Lower lobe of right lung (tissue), 2 donors: Measurements from ENCODE around the gene PJA2. TPM values are rescaled to one million over a fixed set of nuclear protein-coding genes. Genes with fewer than 3 reads are reported as not detected.

ENCODE experiments used
- ATAC-seq, 2 donors: fragments of 200-7000 bp; cut with Tn5 transposase; one replicate each; pipeline ENCODE4 v1.9.1; 2020 to 2022; ENCODE audit warnings: mild to moderate bottlenecking in 2 of 2, moderate library complexity in 2 of 2
- DNase-seq: peaks from one replicate; pipeline ENCODE4 v3.0.0-alpha.2; 2020
- H3K27ac ChIP-seq: fragments of 200-600 bp; one replicate; pipeline ENCODE4 v1.8.0; 2022
- H3K27me3 ChIP-seq: fragments of 200-600 bp; one replicate; pipeline ENCODE4 v1.8.0; 2022; ENCODE audit warnings: low read depth
- H3K36me3 ChIP-seq: fragments of 200-600 bp; one replicate; pipeline ENCODE4 v1.8.0; 2022; ENCODE audit warnings: mild to moderate bottlenecking
- H3K4me1 ChIP-seq: fragments of 200-600 bp; one replicate; pipeline ENCODE4 v1.8.0; 2022
- H3K4me3 ChIP-seq: fragments of 200-600 bp; one replicate; pipeline ENCODE4 v1.8.0; 2022; ENCODE audit warnings: mild to moderate bottlenecking
- H3K9me3 ChIP-seq: fragments of 200-600 bp; one replicate; pipeline ENCODE4 v1.8.0; 2022
- intact Hi-C: fragments of 100-400 bp; cut with DNase I; formaldehyde crosslinking; loops from one replicate; pipeline ENCODE4 v1.11.0; 2022
- total RNA-seq: library from RNA; stranded (reverse); fragmentation: NEBNext Ultra II Directional; extraction: Animal tissue kit (Norgen Biotek cat#: 25700); gene quantifications from one replicate; pipeline ENCODE4 v1.2.1, GENCODE V29; 2021
- TF ChIP-seq, protein P1 (sequence below): fragments of 200-600 bp; IDR thresholded peaks from one replicate; pipeline ENCODE4 v1.8.0; 2022; ENCODE audit warnings: antibody characterized with exemption, mild to moderate bottlenecking
- donor health status: DM: no; HTN: yes; CAD: no; lungs with severe emphysema.

The PJA2 gene
- total RNA-seq, 1 donor from 2014 or later: 84.0 TPM

- TF ChIP-seq, protein P1, sequence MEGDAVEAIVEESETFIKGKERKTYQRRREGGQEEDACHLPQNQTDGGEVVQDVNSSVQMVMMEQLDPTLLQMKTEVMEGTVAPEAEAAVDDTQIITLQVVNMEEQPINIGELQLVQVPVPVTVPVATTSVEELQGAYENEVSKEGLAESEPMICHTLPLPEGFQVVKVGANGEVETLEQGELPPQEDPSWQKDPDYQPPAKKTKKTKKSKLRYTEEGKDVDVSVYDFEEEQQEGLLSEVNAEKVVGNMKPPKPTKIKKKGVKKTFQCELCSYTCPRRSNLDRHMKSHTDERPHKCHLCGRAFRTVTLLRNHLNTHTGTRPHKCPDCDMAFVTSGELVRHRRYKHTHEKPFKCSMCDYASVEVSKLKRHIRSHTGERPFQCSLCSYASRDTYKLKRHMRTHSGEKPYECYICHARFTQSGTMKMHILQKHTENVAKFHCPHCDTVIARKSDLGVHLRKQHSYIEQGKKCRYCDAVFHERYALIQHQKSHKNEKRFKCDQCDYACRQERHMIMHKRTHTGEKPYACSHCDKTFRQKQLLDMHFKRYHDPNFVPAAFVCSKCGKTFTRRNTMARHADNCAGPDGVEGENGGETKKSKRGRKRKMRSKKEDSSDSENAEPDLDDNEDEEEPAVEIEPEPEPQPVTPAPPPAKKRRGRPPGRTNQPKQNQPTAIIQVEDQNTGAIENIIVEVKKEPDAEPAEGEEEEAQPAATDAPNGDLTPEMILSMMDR: no peak
- Histone ChIP-seq H3K36me3 (peaks cover 51% of the 10 kb centered on the region), H3K4me1 (no peaks in the 10 kb centered on the region), H3K27ac (no peak overlapping the region), H3K9me3 (no peaks in the 10 kb centered on the region), H3K27me3 (no peaks in the 10 kb centered on the region), H3K4me3 (no peak overlapping the region)
- DNase-seq (no peak), ATAC-seq (peak in 1 of 2 donors; percentile 32)
- intact Hi-C loops: no loop called here
Measured at GRCh38 chr5:109354761-109355160, 55.0 kb downstream of the PJA2 start.

DNA sequence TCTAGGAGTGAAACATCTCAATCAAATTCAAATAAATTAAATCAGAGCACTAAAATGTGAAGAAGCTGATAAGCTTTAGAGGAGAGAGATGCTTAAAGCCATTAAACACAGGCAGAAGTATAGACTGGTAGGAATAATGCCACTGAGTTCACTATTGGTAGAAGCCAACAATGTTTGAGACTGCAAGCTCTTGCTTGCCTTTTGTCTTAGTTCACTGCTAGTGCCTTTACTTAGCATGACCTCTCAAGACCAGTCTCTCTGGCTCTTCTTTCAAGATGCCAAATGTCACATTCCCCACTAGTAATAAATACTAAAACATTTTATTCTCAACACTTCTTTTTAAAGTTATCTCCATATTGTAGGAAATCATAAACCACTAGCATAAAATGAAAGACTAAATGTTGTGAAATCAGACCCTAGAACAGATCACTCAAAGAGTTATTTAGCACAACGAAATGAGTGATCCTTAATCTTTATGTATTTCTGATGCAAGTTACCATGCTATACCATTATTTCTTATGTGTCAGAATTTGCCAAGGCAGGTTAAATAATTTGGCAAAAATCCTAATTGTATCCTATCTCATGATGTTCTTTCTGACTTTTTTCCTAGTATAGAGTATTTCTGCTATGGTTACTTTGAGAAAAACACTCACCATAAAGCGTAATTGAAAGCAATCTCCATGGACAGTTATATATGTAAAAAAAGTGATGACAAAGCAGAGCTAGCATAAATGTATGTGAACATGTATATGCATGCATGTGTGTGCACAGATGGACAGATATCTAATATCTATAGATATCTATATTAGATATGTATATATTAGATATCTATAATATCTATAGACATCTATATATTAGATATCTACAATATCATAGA lies 57.5 kb downstream of the PJA2 start:
- TF ChIP-seq, protein P1: no peak
- DNase-seq (no peak), ATAC-seq (no peak)
- peaks cover 57% of the 10 kb centered on the region for H3K36me3 ChIP-seq
- intact Hi-C loops: no loop called here
- no peak overlapping the region for H3K4me3 ChIP-seq
- no peaks in the 10 kb centered on the region for H3K9me3 ChIP-seq
- H3K4me1 ChIP-seq: peaks cover 3% of the 10 kb centered on the region
- no peak overlapping the region for H3K27ac ChIP-seq
- no peaks in the 10 kb centered on the region for H3K27me3 ChIP-seq

DNA sequence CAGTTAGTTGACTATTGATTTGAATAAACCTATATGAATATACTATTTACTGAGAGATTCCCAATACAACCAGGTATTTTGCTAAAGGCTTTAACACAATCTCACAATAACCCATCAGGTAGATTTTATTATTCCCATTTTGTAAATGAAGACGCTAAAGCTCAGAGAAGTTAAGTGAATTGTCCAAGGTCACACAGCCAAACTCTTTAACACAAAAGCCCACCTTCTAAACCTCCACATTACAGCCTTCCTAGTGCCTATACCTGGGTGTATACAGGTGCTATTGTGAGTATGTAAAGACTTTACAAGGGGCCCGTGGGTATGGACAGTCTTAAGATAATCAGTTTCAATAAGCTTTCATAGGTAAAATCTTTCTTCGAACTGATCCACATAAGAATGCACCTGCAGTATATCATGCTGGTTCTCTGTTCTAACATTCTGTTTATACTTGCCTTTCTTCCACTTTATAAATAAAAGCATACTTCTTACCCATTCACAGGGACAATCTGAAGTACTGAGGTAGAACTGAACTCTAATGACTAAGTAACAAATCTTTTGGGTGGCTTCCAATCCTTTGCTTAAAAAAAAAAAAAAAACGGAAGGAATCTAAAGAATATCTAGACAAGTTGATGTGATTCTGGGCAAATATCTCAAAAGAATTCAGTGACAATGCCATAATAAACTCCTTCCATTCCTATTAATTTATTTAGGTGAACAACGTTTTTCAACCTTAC lies 59.1 kb downstream of the PJA2 start:
- Histone ChIP-seq H3K4me3 (no peak overlapping the region), H3K27me3 (no peaks in the 10 kb centered on the region), H3K36me3 (peaks cover 58% of the 10 kb centered on the region), H3K4me1 (peaks cover 5% of the 10 kb centered on the region), H3K27ac (no peak overlapping the region), H3K9me3 (no peaks in the 10 kb centered on the region)
- TF ChIP-seq, protein P1: no peak
- intact Hi-C loops: no loop called here
- DNase-seq (no peak), ATAC-seq (no peak)

- Histone ChIP-seq H3K27ac (no peak overlapping the region), H3K4me1 (peaks cover 5% of the 10 kb centered on the region), H3K4me3 (no peak overlapping the region), H3K36me3 (peaks cover 58% of the 10 kb centered on the region), H3K27me3 (no peaks in the 10 kb centered on the region), H3K9me3 (no peaks in the 10 kb centered on the region)
- intact Hi-C loops: no loop called here
- ATAC-seq: no peak
- no peak for DNase-seq
- TF ChIP-seq, protein P1: no peak
Measured at GRCh38 chr5:109349388-109349787, 60.4 kb downstream of the PJA2 start.

DNA sequence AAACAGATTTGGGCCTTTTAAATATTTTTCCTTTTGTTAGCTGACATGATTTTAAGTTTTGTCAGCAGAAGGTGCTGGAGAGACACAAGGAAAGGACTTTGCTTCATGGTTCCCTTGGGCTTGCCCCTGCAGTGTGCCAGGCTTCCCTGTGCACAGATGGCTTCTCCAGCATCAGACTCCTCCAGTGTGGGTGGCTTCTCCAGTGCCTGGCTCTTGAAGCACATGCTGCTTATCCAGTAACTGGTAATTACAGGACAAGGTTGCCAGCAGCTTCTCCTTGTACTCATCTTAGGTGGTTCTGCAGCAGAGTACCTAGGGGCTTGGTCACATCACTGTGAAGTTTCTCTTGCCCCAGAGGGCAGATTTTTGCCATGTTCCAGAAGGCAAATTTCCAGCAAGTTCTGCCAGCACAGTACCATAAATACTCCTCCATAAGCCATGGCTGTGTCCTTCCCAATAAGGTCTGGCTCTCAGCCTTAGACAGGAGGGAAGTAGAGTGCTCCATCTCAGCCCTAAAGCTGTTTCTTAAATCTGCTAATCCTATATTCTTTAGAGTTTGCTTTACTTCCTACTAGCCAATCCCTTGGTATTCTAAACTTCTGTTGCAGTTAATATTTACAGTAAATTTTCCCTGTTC lies 62.4 kb downstream of the PJA2 start:
- H3K4me3 ChIP-seq: no peak overlapping the region
- H3K36me3 ChIP-seq: peaks cover 68% of the 10 kb centered on the region
- ATAC-seq (peak in 1 of 2 donors; percentile 31), DNase-seq (no peak)
- H3K9me3 ChIP-seq: no peaks in the 10 kb centered on the region
- TF ChIP-seq, protein P1: no peak
- H3K27ac ChIP-seq: no peak overlapping the region
- intact Hi-C loops: no loop called here
- H3K4me1 ChIP-seq: peaks cover 5% of the 10 kb centered on the region
- H3K27me3 ChIP-seq: no peaks in the 10 kb centered on the region
